ENCODE measurements around the gene JUNB.

JUNB gene

GRCh38 chr19:12834566-12834943, 43.3 kb downstream of the JUNB start, which contains the start of gene RTBDN:
Gene RTBDN, minus strand, starts transcription at chr19:12834579. Its CDS starts 4,600 bp downstream, at chr19:12829979.
- H3K9me3 ChIP-seq (ENCODE audit: control insufficient read depth, low read length) = no peaks in the 10 kb centered on the region
- H3K9ac ChIP-seq = peak within 1 kb of the TSS; percentile 48
- H3K4me2 ChIP-seq (ENCODE audit: low read length) = peak within 1 kb of the TSS; percentile 58
- no peaks in the 10 kb centered on the region for H3K27me3 ChIP-seq (ENCODE audit: control insufficient read depth, insufficient read depth, low read length)
- no peaks in the 10 kb centered on the region for H3K36me3 ChIP-seq (ENCODE audit: control insufficient read depth, insufficient read depth, low read length)
- H3K4me3 ChIP-seq (ENCODE audit: low read depth, low read length) = peak within 1 kb of the TSS; percentile 40
- TF ChIP-seq CTCF (IDR thresholded peaks at IDR 0.05) = no peak
- peaks cover 12% of the 10 kb centered on the region for H3K4me1 ChIP-seq
- H2AFZ ChIP-seq = peak within 1 kb of the TSS; percentile 96
- H3K27ac ChIP-seq = peak within 1 kb of the TSS; percentile 45
- H3K79me2 ChIP-seq = no peaks in the 10 kb centered on the region

- H3K36me3 ChIP-seq (ENCODE audit: control insufficient read depth, insufficient read depth, low read length) = no peaks in the 10 kb centered on the region
- H3K27ac ChIP-seq = peak overlapping the region; percentile 13
- no peak for TF ChIP-seq CTCF (IDR thresholded peaks at IDR 0.05)
- H3K4me2 ChIP-seq (ENCODE audit: low read length) = no peak overlapping the region
- no peaks in the 10 kb centered on the region for H3K27me3 ChIP-seq (ENCODE audit: control insufficient read depth, insufficient read depth, low read length)
- no peaks in the 10 kb centered on the region for H3K9me3 ChIP-seq (ENCODE audit: control insufficient read depth, low read length)
- peak overlapping the region; percentile 35 for H2AFZ ChIP-seq
- H3K4me3 ChIP-seq (ENCODE audit: low read depth, low read length) = no peak overlapping the region
- no peak overlapping the region for H3K9ac ChIP-seq
- peaks cover 9% of the 10 kb centered on the region for H3K4me1 ChIP-seq
- no peaks in the 10 kb centered on the region for H3K79me2 ChIP-seq
These were observed 43.9 kb downstream of the JUNB start for GRCh38 chr19:12834976-12835757.

- H3K9me3 ChIP-seq (ENCODE audit: control insufficient read depth, low read length) = no peaks in the 10 kb centered on the region
- H3K27ac ChIP-seq = no peak overlapping the region
- H3K27me3 ChIP-seq (ENCODE audit: control insufficient read depth, insufficient read depth, low read length) = no peaks in the 10 kb centered on the region
- H3K79me2 ChIP-seq = peaks cover 6% of the 10 kb centered on the region
- no peak overlapping the region for H2AFZ ChIP-seq
- TF ChIP-seq CTCF (IDR thresholded peaks at IDR 0.05) = no peak
- no peak overlapping the region for H3K4me2 ChIP-seq (ENCODE audit: low read length)
- peaks cover 16% of the 10 kb centered on the region for H3K4me1 ChIP-seq
- H3K36me3 ChIP-seq (ENCODE audit: control insufficient read depth, insufficient read depth, low read length) = no peaks in the 10 kb centered on the region
- H3K4me3 ChIP-seq (ENCODE audit: low read depth, low read length) = no peak overlapping the region
- no peak overlapping the region for H3K9ac ChIP-seq
These were observed 45.2 kb downstream of the JUNB start for GRCh38 chr19:12836529-12836863.

- no peaks in the 10 kb centered on the region for H3K27me3 ChIP-seq (ENCODE audit: control insufficient read depth, insufficient read depth, low read length)
- H3K4me3 ChIP-seq (ENCODE audit: low read depth, low read length) = no peak overlapping the region
- H3K27ac ChIP-seq = no peak overlapping the region
- TF ChIP-seq CTCF (IDR thresholded peaks at IDR 0.05) = no peak
- no peak overlapping the region for H3K4me2 ChIP-seq (ENCODE audit: low read length)
- H3K9me3 ChIP-seq (ENCODE audit: control insufficient read depth, low read length) = no peaks in the 10 kb centered on the region
- H3K4me1 ChIP-seq = peaks cover 17% of the 10 kb centered on the region
- H3K9ac ChIP-seq = no peak overlapping the region
- H3K36me3 ChIP-seq (ENCODE audit: control insufficient read depth, insufficient read depth, low read length) = no peaks in the 10 kb centered on the region
- H2AFZ ChIP-seq = no peak overlapping the region
- peaks cover 9% of the 10 kb centered on the region for H3K79me2 ChIP-seq
These were observed 45.9 kb downstream of the JUNB start for GRCh38 chr19:12837225-12837624.
